ENCODE data around the gene HDDC2. TPM values are rescaled to one million over a fixed set of nuclear protein-coding genes. Genes with fewer than 3 reads are reported as not detected.

HDDC2 gene
- total RNA-seq, 1 experiment from 2014 or later = 96.8 TPM

DNA sequence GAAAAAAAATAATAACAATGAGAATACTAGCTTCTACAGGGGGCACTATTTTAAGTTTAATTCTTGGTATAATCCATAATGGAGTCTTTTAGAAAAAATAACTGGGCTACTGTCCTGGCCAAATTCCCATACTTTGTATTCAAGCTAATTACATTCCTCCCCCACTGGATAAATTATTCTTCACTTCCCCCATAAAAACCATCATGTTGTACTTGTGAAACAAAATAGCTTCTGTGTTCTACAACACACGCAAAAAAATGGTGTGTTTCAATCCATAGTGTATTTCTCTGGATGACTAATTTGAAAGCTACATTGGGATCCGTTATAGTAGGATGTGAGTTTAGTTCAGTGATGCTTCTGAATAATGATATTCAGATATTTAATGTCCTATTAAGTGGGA is 21.6 kb upstream of the HDDC2 start:
- Histone ChIP-seq H3K79me2 (ENCODE audit: low read length) (no peaks in the 10 kb centered on the region), H3K4me1 (ENCODE audit: insufficient read depth, low read length) (no peaks in the 10 kb centered on the region), H3K27ac (ENCODE audit: low read length) (no peak overlapping the region), H4K20me1 (ENCODE audit: low read length) (no peaks in the 10 kb centered on the region), H3F3A (ENCODE audit: low read length, unreplicated experiment) (no peaks in the 10 kb centered on the region), H3K36me3 (ENCODE audit: low read depth, low read length) (no peaks in the 10 kb centered on the region), H3K4me2 (ENCODE audit: low read length) (no peak overlapping the region), H3K4me3 (ENCODE audit: low read length) (no peak overlapping the region), H3K9me3 (ENCODE audit: low read length) (no peaks in the 10 kb centered on the region), H2AFZ (ENCODE audit: low read length) (no peak overlapping the region), H3K27me3 (ENCODE audit: low read length) (0 out of 2 replicates have a peak, but pooled peaks cover under 1% of the 10 kb centered on the region), H3K9me2 (replicated peaks; ENCODE audit: low read length) (no peaks in the 10 kb centered on the region), H3K9ac (ENCODE audit: low read length) (no peak overlapping the region)
- intact Hi-C loops (cut with micrococcal nuclease) = no loop called here
- no peak for ATAC-seq
- ChIA-PET CTCF (no interaction called here), POLR2A (ENCODE audit: unreplicated experiment) (no interaction called here)
- TF ChIP-seq EZH2 (IDR thresholded peaks at IDR 0.05; ENCODE audit: low read length, unreplicated experiment) (no peak), CTCF (conservative IDR thresholded peaks at IDR 0.05; ENCODE audit: low read depth, low read length) (no peak), EZH2phosphoT487 (IDR thresholded peaks at IDR 0.05; ENCODE audit: borderline replicate concordance, low read length) (no peak)
- no TSS peak for BruUV-seq (replicated peaks)
- DNase-seq = no peak

DNA sequence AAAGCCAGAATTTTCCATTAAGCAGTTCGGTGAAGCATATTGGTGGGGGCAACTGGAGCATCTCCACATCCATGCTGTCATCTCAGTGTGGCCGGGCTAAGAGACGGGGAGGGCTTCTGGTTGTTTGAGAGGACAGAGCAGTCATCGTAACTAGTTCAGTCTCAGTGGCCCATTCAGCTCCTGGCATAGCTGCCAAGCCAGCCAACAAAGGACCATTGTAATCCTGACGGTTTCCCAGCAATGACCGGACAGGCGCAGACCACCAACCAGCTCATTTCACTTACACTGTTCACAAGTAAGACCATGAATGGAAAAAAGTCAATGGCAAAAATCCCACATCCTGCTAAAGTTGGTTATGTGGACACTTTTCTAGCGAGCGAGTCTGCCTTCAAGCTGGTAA is 14.9 kb upstream of the HDDC2 start:
- no peak overlapping the region for H2AFZ ChIP-seq (ENCODE audit: low read length)
- H3K9me2 ChIP-seq (replicated peaks; ENCODE audit: low read length) = no peaks in the 10 kb centered on the region
- H3F3A ChIP-seq (ENCODE audit: low read length, unreplicated experiment) = no peaks in the 10 kb centered on the region
- no peak overlapping the region for H3K27ac ChIP-seq (ENCODE audit: low read length)
- no peaks in the 10 kb centered on the region for H3K9me3 ChIP-seq (ENCODE audit: low read length)
- POLR2A ChIA-PET (ENCODE audit: unreplicated experiment) = no interaction called here
- H3K4me3 ChIP-seq (ENCODE audit: low read length) = no peak overlapping the region
- H3K4me1 ChIP-seq (ENCODE audit: insufficient read depth, low read length) = no peaks in the 10 kb centered on the region
- H3K4me2 ChIP-seq (ENCODE audit: low read length) = no peak overlapping the region
- no peaks in the 10 kb centered on the region for H3K36me3 ChIP-seq (ENCODE audit: low read depth, low read length)
- no peak for DNase-seq
- peaks cover 18% of the 10 kb centered on the region for H3K27me3 ChIP-seq (ENCODE audit: low read length)
- no peak overlapping the region for H3K9ac ChIP-seq (ENCODE audit: low read length)
- CTCF ChIA-PET = no interaction called here
- BruUV-seq (replicated peaks) = no TSS peak
- ATAC-seq = no peak
- H3K79me2 ChIP-seq (ENCODE audit: low read length) = no peaks in the 10 kb centered on the region
- no peaks in the 10 kb centered on the region for H4K20me1 ChIP-seq (ENCODE audit: low read length)
- TF ChIP-seq EZH2phosphoT487 (IDR thresholded peaks at IDR 0.05; ENCODE audit: borderline replicate concordance, low read length) (no peak), EZH2 (IDR thresholded peaks at IDR 0.05; ENCODE audit: low read length, unreplicated experiment) (no peak), CTCF (conservative IDR thresholded peaks at IDR 0.05; ENCODE audit: low read depth, low read length) (no peak)
- intact Hi-C loops (cut with micrococcal nuclease) = no loop called here

GRCh38 chr6:125315548-125315947 is 13.8 kb upstream of the HDDC2 start:
- H4K20me1 ChIP-seq (ENCODE audit: low read length) = no peaks in the 10 kb centered on the region
- no peak overlapping the region for H3K27ac ChIP-seq (ENCODE audit: low read length)
- ChIA-PET CTCF (no interaction called here), POLR2A (ENCODE audit: unreplicated experiment) (no interaction called here)
- peaks cover 18% of the 10 kb centered on the region for H3K27me3 ChIP-seq (ENCODE audit: low read length)
- DNase-seq (no peak), ATAC-seq (no peak)
- no peaks in the 10 kb centered on the region for H3F3A ChIP-seq (ENCODE audit: low read length, unreplicated experiment)
- no peaks in the 10 kb centered on the region for H3K36me3 ChIP-seq (ENCODE audit: low read depth, low read length)
- H3K4me2 ChIP-seq (ENCODE audit: low read length) = no peak overlapping the region
- intact Hi-C loops (cut with micrococcal nuclease) = no loop called here
- TF ChIP-seq CTCF (conservative IDR thresholded peaks at IDR 0.05; ENCODE audit: low read depth, low read length) = no peak
- no peak for TF ChIP-seq EZH2phosphoT487 (IDR thresholded peaks at IDR 0.05; ENCODE audit: borderline replicate concordance, low read length)
- no peak for TF ChIP-seq EZH2 (IDR thresholded peaks at IDR 0.05; ENCODE audit: low read length, unreplicated experiment)
- H3K9ac ChIP-seq (ENCODE audit: low read length) = no peak overlapping the region
- H3K4me3 ChIP-seq (ENCODE audit: low read length) = no peak overlapping the region
- H3K9me2 ChIP-seq (replicated peaks; ENCODE audit: low read length) = no peaks in the 10 kb centered on the region
- BruUV-seq (replicated peaks) = no TSS peak
- H2AFZ ChIP-seq (ENCODE audit: low read length) = no peak overlapping the region
- H3K9me3 ChIP-seq (ENCODE audit: low read length) = no peaks in the 10 kb centered on the region
- no peaks in the 10 kb centered on the region for H3K79me2 ChIP-seq (ENCODE audit: low read length)
- H3K4me1 ChIP-seq (ENCODE audit: insufficient read depth, low read length) = no peaks in the 10 kb centered on the region
